Ecto neural progenitor cell (in vitro differentiated cells): ENCODE measurements around the gene NSD2.
"Not testable (repeated sequence)": the region's sequence is repeated elsewhere in the genome, so short reads cannot be mapped to it uniquely, and the experiment has no call there.

ENCODE experiments used
- DNase-seq: peaks from one replicate; pipeline ENCODE4 v3.0.0-alpha.2; 2018; ENCODE audit warnings: low spot score

Gene NSD2

GRCh38 chr4:1985780-1986577, 114.8 kb downstream of the NSD2 start:
- DNase-seq: no peak

GRCh38 chr4:1986578-1987210, 115.5 kb downstream of the NSD2 start:
- DNase-seq: no peak

- DNase-seq: no peak
These were observed 116.1 kb downstream of the NSD2 start for GRCh38 chr4:1987296-1987695.

- DNase-seq: no peak
These were observed 116.6 kb downstream of the NSD2 start for GRCh38 chr4:1987721-1988326.

GRCh38 chr4:1988327-1988724, 117.1 kb downstream of the NSD2 start:
- no peak for DNase-seq

GRCh38 chr4:1989533-1990347, 118.5 kb downstream of the NSD2 start:
- DNase-seq: no peak

- no peak for DNase-seq
These were observed 119.1 kb downstream of the NSD2 start for GRCh38 chr4:1990348-1990645.

- DNase-seq: no peak
These were observed 119.5 kb downstream of the NSD2 start for GRCh38 chr4:1990676-1991075.

- DNase-seq: no peak
These were observed 119.9 kb downstream of the NSD2 start for GRCh38 chr4:1991087-1991486.

GRCh38 chr4:1991596-1992434, 120.6 kb downstream of the NSD2 start:
- DNase-seq: no peak

GRCh38 chr4:1992468-1993168, 121.4 kb downstream of the NSD2 start:
- peak; percentile 83 for DNase-seq

- no peak for DNase-seq
These were observed 122.0 kb downstream of the NSD2 start for GRCh38 chr4:1993169-1993516.

GRCh38 chr4:1993718-1994516, 122.7 kb downstream of the NSD2 start:
- DNase-seq: not testable (repeated sequence)

- DNase-seq: no peak
These were observed 123.7 kb downstream of the NSD2 start for GRCh38 chr4:1994938-1995337.

- no peak for DNase-seq
These were observed 125.8 kb downstream of the NSD2 start for GRCh38 chr4:1996866-1997611.

- no peak for DNase-seq
These were observed 126.5 kb downstream of the NSD2 start for GRCh38 chr4:1997712-1998111.

GRCh38 chr4:1998296-1998695, 127.1 kb downstream of the NSD2 start:
- no peak for DNase-seq

- DNase-seq: not testable (repeated sequence)
These were observed 128.1 kb downstream of the NSD2 start for GRCh38 chr4:1999308-1999707.

- not testable (repeated sequence) for DNase-seq
These were observed 132.2 kb downstream of the NSD2 start for GRCh38 chr4:2003361-2003760.

- no peak for DNase-seq
These were observed 135.2 kb downstream of the NSD2 start for GRCh38 chr4:2006367-2006766.
